ENCODE data around the gene PEX12.
A peak's percentile ranks its signal among the peaks of the same experiment; 100 is the strongest.

DNA sequence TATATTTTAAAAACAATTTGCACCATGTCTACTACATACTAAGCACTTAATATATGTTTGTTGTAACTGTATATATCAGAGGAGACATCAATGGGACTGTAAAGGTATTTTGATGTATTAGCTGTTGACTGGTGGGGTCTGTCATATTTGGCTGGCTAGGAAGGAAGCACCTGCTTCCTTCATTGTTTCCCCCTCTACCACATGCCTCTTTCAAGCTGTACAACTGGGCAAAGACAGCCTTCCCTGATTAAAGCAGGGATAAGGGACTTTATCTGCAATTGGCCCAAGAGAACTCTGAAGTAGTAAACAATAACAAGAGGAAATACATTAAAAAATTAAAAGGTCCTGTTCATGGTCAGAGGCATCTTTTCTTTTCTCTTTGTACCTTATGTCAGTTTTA, 35.4 kb downstream of the PEX12 start:
- TF ChIP-seq, protein P1, sequence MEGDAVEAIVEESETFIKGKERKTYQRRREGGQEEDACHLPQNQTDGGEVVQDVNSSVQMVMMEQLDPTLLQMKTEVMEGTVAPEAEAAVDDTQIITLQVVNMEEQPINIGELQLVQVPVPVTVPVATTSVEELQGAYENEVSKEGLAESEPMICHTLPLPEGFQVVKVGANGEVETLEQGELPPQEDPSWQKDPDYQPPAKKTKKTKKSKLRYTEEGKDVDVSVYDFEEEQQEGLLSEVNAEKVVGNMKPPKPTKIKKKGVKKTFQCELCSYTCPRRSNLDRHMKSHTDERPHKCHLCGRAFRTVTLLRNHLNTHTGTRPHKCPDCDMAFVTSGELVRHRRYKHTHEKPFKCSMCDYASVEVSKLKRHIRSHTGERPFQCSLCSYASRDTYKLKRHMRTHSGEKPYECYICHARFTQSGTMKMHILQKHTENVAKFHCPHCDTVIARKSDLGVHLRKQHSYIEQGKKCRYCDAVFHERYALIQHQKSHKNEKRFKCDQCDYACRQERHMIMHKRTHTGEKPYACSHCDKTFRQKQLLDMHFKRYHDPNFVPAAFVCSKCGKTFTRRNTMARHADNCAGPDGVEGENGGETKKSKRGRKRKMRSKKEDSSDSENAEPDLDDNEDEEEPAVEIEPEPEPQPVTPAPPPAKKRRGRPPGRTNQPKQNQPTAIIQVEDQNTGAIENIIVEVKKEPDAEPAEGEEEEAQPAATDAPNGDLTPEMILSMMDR (IDR thresholded peaks at IDR 0.05; ENCODE audit: extremely low read depth in 1 of 2, insufficient read depth in 1 of 2, low read depth in 1 of 2, low read length in 2 of 2) = no peak
- TF ChIP-seq, protein P2, sequence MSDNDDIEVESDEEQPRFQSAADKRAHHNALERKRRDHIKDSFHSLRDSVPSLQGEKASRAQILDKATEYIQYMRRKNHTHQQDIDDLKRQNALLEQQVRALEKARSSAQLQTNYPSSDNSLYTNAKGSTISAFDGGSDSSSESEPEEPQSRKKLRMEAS (IDR thresholded peaks at IDR 0.05; ENCODE audit: insufficient read depth, insufficient read length) = peak; percentile 17
- peak; percentile 44 for TF ChIP-seq POLR2AphosphoS5 (IDR thresholded peaks at IDR 0.05; ENCODE audit: insufficient read depth, low read depth, low read length)
